GM12878 (cell line): ENCODE measurements around the gene BBS2. TPM values are rescaled to one million over a fixed set of nuclear protein-coding genes. Genes with fewer than 3 reads are reported as not detected.

ENCODE experiments used
- ATAC-seq: fragments of 200-7000 bp; cut with Tn5 transposase; 3 replicates; pipeline ENCODE4 v1.9.1; 2020; ENCODE audit warnings: mild to moderate bottlenecking, moderate library complexity
- BruUV-seq: library from RNA; stranded (reverse); fragments of 400-500 nt; replicated peaks from 2 replicates; lab custom pipeline; 2021; lab: Mats Ljungman, UMichigan
- CTCF ChIA-PET: fragments of 300-600 bp; sonication (Branson Sonifier 250); formaldehyde crosslinking; extraction: SDS; loops from one replicate; lab custom pipeline; 2021; ENCODE audit warnings: inconsistent platforms; lab: Yijun Ruan, JAX
- POLR2A ChIA-PET: fragments of 350-600 bp; formaldehyde crosslinking; extraction: SDS; loops from one replicate; lab custom pipeline; 2021; ENCODE audit warnings: inconsistent platforms; lab: Charles Lee
- RAD21 ChIA-PET: fragments of 300-600 bp; sonication (Branson Sonifier 250); formaldehyde crosslinking; loops from one replicate; lab custom pipeline; 2023; ENCODE audit warnings: antibody characterized with exemption; ENCODE audit not compliant: unreplicated experiment; lab: Charles Lee
- SMC1A ChIA-PET: fragments of 300-600 bp; sonication (Branson Sonifier 250); formaldehyde crosslinking; loops from one replicate; lab custom pipeline; 2023; ENCODE audit not compliant: unreplicated experiment, uncharacterized antibody; lab: Charles Lee
- DNase-seq: peaks from one replicate; pipeline ENCODE4 v3.0.0-alpha.2; 2011; ENCODE audit warnings: low read depth, low spot score
- FAIRE-seq: peaks from 3 replicates; lab custom pipeline; 2011; peaks lifted over from hg19 to GRCh38; lab: Jason Lieb, UNC
- H2AFZ ChIP-seq: 2 replicates; pipeline ENCODE4 v1.6.0; 2011; ENCODE audit warnings: low read depth, low read length, control low read depth; ENCODE audit not compliant: control insufficient read depth
- H3K27ac ChIP-seq: 2 replicates; pipeline ENCODE4 v1.5.1; 2011; ENCODE audit warnings: control low read depth; ENCODE audit not compliant: control insufficient read depth, insufficient read depth
- H3K27me3 ChIP-seq, 2 experiments: replicated peaks in 1 of 2; 2 replicates each; pipeline versions ENCODE4 v1.6.0 to v1.6.1; 2011; ENCODE audit warnings: low read length in 1 of 2; ENCODE audit not compliant: control insufficient read depth in 2 of 2, insufficient read depth in 2 of 2
- H3K36me3 ChIP-seq, 2 experiments: 2 replicates each; pipeline ENCODE4 v1.5.1; 2011; ENCODE audit warnings: low read length in 1 of 2; ENCODE audit not compliant: control insufficient read depth in 2 of 2, insufficient read depth in 2 of 2
- H3K4me1 ChIP-seq: 2 replicates; pipeline ENCODE4 v1.6.1; 2011; ENCODE audit warnings: mild to moderate bottlenecking, low read length, moderate library complexity, mixed read lengths; ENCODE audit not compliant: control insufficient read depth, insufficient read depth
- H3K4me2 ChIP-seq: 2 replicates; pipeline ENCODE4 v1.6.0; 2011; ENCODE audit warnings: control low read depth; ENCODE audit not compliant: control insufficient read depth, insufficient read depth
- H3K4me3 ChIP-seq: fragments of 200-600 bp; sonication (generic); 2 replicates; pipeline ENCODE4 v1.5.1; 2016
- H3K79me2 ChIP-seq: 2 replicates; pipeline ENCODE4 v1.6.0; 2011; ENCODE audit warnings: low read length; ENCODE audit not compliant: control insufficient read depth, insufficient read depth
- H3K9ac ChIP-seq: 2 replicates; pipeline ENCODE4 v1.8.0; 2011; ENCODE audit warnings: low read length, control low read depth, mixed read lengths; ENCODE audit not compliant: control insufficient read depth, insufficient read depth
- H3K9me3 ChIP-seq: replicated peaks from 3 replicates; pipeline ENCODE4 v1.5.1; 2011; ENCODE audit warnings: mild to moderate bottlenecking, low read length; ENCODE audit not compliant: control insufficient read depth, insufficient read depth
- H4K20me1 ChIP-seq: 2 replicates; pipeline ENCODE4 v1.6.0; 2011; ENCODE audit not compliant: control insufficient read depth, insufficient read depth
- ASH2L ChIP-seq: fragments of 300-600, 200-600 bp; sonication (generic); IDR thresholded peaks from 2 replicates; pipeline ENCODE4 v1.6.1; 2017; ENCODE audit warnings: low read depth, mild to moderate bottlenecking, borderline replicate concordance
- ATF2 ChIP-seq: IDR thresholded peaks from 2 replicates; pipeline ENCODE4 v1.6.1; 2012; ENCODE audit warnings: low read length, inconsistent platforms
- ELK1 ChIP-seq: IDR thresholded peaks from 2 replicates; pipeline ENCODE4 v1.6.1; 2012; ENCODE audit warnings: low read depth, low read length, improper control_type of control experiment
- NRF1 ChIP-seq: conservative IDR thresholded peaks from 2 replicates; pipeline ENCODE4 v1.6.1; 2011; ENCODE audit warnings: mild to moderate bottlenecking, low read depth, low read length, improper control_type of control experiment
- SIX5 ChIP-seq: IDR thresholded peaks from 2 replicates; pipeline ENCODE4 v1.6.1; 2011; ENCODE audit warnings: mild to moderate bottlenecking, low read depth, low read length, moderate library complexity; ENCODE audit not compliant: severe bottlenecking
- SREBF2 ChIP-seq: IDR thresholded peaks from 2 replicates; pipeline ENCODE4 v1.6.1; 2012; ENCODE audit warnings: mild to moderate bottlenecking, low read length
- SUZ12 ChIP-seq: fragments of 200-600 bp; sonication (generic); IDR thresholded peaks from one replicate; pipeline ENCODE4 v1.6.1; 2018; ENCODE audit warnings: antibody characterized with exemption, mild to moderate bottlenecking; ENCODE audit not compliant: unreplicated experiment
- WGBS: methylation state at CpG from one replicate; pipeline ENCODE4 v1.1.6; 2016; ENCODE audit warnings: low lambda C conversion rate; ENCODE audit not compliant: insufficient replicate concordance, insufficient coverage; ENCODE audit errors: missing lambda C conversion rate; 5-methylcytosine and 5-hydroxymethylcytosine counted together
- in situ Hi-C: fragments of 300-500 bp; cut with MboI; formaldehyde crosslinking; loops from 9 replicates; pipeline ENCODE4 v1.14.3; 2018; ENCODE audit warnings: mixed read lengths
- intact Hi-C: fragments of 100-400 bp; cut with micrococcal nuclease; formaldehyde crosslinking; loops from one replicate; pipeline ENCODE4 v1.14.2; 2022; ENCODE audit not compliant: unreplicated experiment
- polyA plus RNA-seq, 11 experiments: library from polyadenylated mRNA; depleted of rRNA in 4 of 11; unstranded in 6 of 11; stranded (reverse) in 5 of 11; fragments of >200 nt; fragmentation: Nextera tagmentation in 4 of 11; fragmentation: Illumina TruSeq in 1 of 11; extraction: Ambion mirVana in 4 of 11; extraction: Trizol in 1 of 11; gene quantifications; 1 replicate in 1 of 11; 2 replicates in 10 of 11; pipeline versions ENCODE4 v1.2.1 to v1.2.3, GENCODE V29; 2011 to 2016; ENCODE audit warnings: inconsistent platforms in 2 of 11, missing spikeins in 2 of 11, low read depth in 1 of 11
- total RNA-seq, 4 experiments: library from RNA; depleted of rRNA in 3 of 4; stranded (reverse); fragments of >200 nt in 3 of 4; fragmentation: Illumina TruSeq in 1 of 4; extraction: Trizol in 1 of 4; gene quantifications; 2 replicates each; pipeline versions ENCODE4 v1.2.1 to v1.2.3, GENCODE V29; 2013 to 2021
- TF ChIP-seq, protein P1 (sequence below): fragments of 150-350 bp; IDR thresholded peaks from 2 replicates; pipeline ENCODE4 v1.6.1; 2014; ENCODE audit warnings: mild to moderate bottlenecking, low read depth, low read length

The BBS2 gene
- total and polyA plus RNA-seq, 10 of the 15 experiments (the other 5 are each of a cell fraction or from before 2014, with no cell fraction given) = 4.9 to 38.3 (median 16.4) TPM

GRCh38 chr16:56549744-56550385, 30.0 kb upstream of the BBS2 start:
- RAD21 ChIA-PET = interaction anchor here (1.3 kb wide), 1 partner anchor 152 kb away, joined by 3 read pairs; no protein-coding TSS in a partner anchor
- Histone ChIP-seq H3K4me2 (no peak overlapping the region), H3K4me3 (no peak overlapping the region), H4K20me1 (no peaks in the 10 kb centered on the region), H3K27me3 (peaks cover 0 to 2% of the 10 kb centered on the region in 2 experiments; a peak in 1 of 4 replicates), H2AFZ (no peak overlapping the region), H3K4me1 (peaks cover 7% of the 10 kb centered on the region), H3K36me3 (no peaks in the 10 kb centered on the region), H3K9me3 (no peaks in the 10 kb centered on the region), H3K27ac (no peak overlapping the region), H3K9ac (no peak overlapping the region), H3K79me2 (no peaks in the 10 kb centered on the region)
- BruUV-seq = no TSS peak
- WGBS = 21% methylated on average over 5 of the region's 5 CpGs
- FAIRE-seq = no peak
- SMC1A ChIA-PET = no interaction called here
- POLR2A ChIA-PET = no interaction called here
- intact Hi-C loops = no loop called here
- no peak for TF ChIP-seq SUZ12
- TF ChIP-seq SREBF2 = no peak
- TF ChIP-seq NRF1 = no peak
- no peak for TF ChIP-seq SIX5
- no peak for TF ChIP-seq ATF2
- TF ChIP-seq ELK1 = no peak
- TF ChIP-seq ASH2L = no peak
- TF ChIP-seq, protein P1, sequence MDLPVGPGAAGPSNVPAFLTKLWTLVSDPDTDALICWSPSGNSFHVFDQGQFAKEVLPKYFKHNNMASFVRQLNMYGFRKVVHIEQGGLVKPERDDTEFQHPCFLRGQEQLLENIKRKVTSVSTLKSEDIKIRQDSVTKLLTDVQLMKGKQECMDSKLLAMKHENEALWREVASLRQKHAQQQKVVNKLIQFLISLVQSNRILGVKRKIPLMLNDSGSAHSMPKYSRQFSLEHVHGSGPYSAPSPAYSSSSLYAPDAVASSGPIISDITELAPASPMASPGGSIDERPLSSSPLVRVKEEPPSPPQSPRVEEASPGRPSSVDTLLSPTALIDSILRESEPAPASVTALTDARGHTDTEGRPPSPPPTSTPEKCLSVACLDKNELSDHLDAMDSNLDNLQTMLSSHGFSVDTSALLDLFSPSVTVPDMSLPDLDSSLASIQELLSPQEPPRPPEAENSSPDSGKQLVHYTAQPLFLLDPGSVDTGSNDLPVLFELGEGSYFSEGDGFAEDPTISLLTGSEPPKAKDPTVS = no peak
- ATAC-seq = no peak
- CTCF ChIA-PET = interaction anchor here (1.2 kb wide), 1 partner anchor 27 kb away, joined by 6 read pairs; no protein-coding TSS in a partner anchor
- DNase-seq = no peak
- in situ Hi-C loops = no loop called here
